Thyroid gland (tissue), 4 donors: ENCODE results near the gene AOAH.

Source experiments
- POLR2A ChIP-seq, 2 donors: fragments of 450-650 bp; IDR thresholded peaks; one replicate each; pipeline ENCODE4 v1.6.1; 2017; ENCODE audit warnings: antibody characterized with exemption in 2 of 2, mild to moderate bottlenecking in 2 of 2, moderate library complexity in 1 of 2
- TF ChIP-seq, protein P1 (sequence below), 6 experiments: fragments of 200-600 bp in 3 of 6; fragments of 450-650 bp in 3 of 6; sonication (generic) in 3 of 6; IDR thresholded peaks; one replicate each; pipeline ENCODE4 v1.5.1; 2016 to 2019; ENCODE audit warnings: antibody characterized with exemption in 6 of 6, mild to moderate bottlenecking in 2 of 6, inconsistent platforms in 1 of 6, moderate library complexity in 1 of 6

GRCh38 chr7:36762394-36762793 is 38.1 kb upstream of the AOAH start:
- TF ChIP-seq, protein P1, sequence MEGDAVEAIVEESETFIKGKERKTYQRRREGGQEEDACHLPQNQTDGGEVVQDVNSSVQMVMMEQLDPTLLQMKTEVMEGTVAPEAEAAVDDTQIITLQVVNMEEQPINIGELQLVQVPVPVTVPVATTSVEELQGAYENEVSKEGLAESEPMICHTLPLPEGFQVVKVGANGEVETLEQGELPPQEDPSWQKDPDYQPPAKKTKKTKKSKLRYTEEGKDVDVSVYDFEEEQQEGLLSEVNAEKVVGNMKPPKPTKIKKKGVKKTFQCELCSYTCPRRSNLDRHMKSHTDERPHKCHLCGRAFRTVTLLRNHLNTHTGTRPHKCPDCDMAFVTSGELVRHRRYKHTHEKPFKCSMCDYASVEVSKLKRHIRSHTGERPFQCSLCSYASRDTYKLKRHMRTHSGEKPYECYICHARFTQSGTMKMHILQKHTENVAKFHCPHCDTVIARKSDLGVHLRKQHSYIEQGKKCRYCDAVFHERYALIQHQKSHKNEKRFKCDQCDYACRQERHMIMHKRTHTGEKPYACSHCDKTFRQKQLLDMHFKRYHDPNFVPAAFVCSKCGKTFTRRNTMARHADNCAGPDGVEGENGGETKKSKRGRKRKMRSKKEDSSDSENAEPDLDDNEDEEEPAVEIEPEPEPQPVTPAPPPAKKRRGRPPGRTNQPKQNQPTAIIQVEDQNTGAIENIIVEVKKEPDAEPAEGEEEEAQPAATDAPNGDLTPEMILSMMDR (IDR thresholded peaks at IDR 0.05), result no peak
- no peak for TF ChIP-seq POLR2A (IDR thresholded peaks at IDR 0.05)
